ENCODE measurements around the gene USP17L11.
A peak's percentile ranks its signal among the peaks of the same experiment; 100 is the strongest.
"Not testable (repeated sequence)": the region's sequence is repeated elsewhere in the genome, so short reads cannot be mapped to it uniquely, and the experiment has no call there.

USP17L11 gene

GRCh38 chr4:9215105-9215504 lies at the start of gene USP17L11:
USP17L11 (plus strand) TSS chr4:9215405; CDS start chr4:9215405, 0 bp downstream.
- not testable (repeated sequence) for DNase-seq (ENCODE audit: low spot score in 2 of 2); H3K4me1 Mint-ChIP-seq; H3K36me3 Mint-ChIP-seq; H3K4me3 Mint-ChIP-seq; H3K9me3 Mint-ChIP-seq; ATAC-seq; H3K27ac Mint-ChIP-seq

- not testable (repeated sequence) for ATAC-seq, H3K27ac Mint-ChIP-seq, H3K9me3 Mint-ChIP-seq, H3K4me1 Mint-ChIP-seq, H3K36me3 Mint-ChIP-seq, H3K4me3 Mint-ChIP-seq
- DNase-seq (ENCODE audit: low spot score in 2 of 2), result peak in 1 of 2 donors; percentile 20
Observed at GRCh38 chr4:9165990-9166389, 49.2 kb upstream of the USP17L11 start.

- not testable (repeated sequence) for H3K4me3 Mint-ChIP-seq; H3K9me3 Mint-ChIP-seq; H3K4me1 Mint-ChIP-seq; DNase-seq (ENCODE audit: low spot score in 2 of 2); H3K36me3 Mint-ChIP-seq; ATAC-seq; H3K27ac Mint-ChIP-seq
Observed at GRCh38 chr4:9169791-9170459, 45.3 kb upstream of the USP17L11 start, which contains the start of gene FAM90A26. FAM90A26 (plus strand) TSS chr4:9170409; CDS start chr4:9173173, 2,764 bp downstream.

GRCh38 chr4:9210357-9210756 lies 4.8 kb upstream of the USP17L11 start, which contains the start of gene USP17L10:
USP17L10 (plus strand) TSS chr4:9210657; CDS start chr4:9210657, 0 bp downstream.
- H3K36me3 Mint-ChIP-seq; H3K9me3 Mint-ChIP-seq; H3K27ac Mint-ChIP-seq; DNase-seq (ENCODE audit: low spot score in 2 of 2); H3K4me1 Mint-ChIP-seq; H3K4me3 Mint-ChIP-seq; ATAC-seq: not testable (repeated sequence)

GRCh38 chr4:9214701-9215100 lies 504 bp upstream of the USP17L11 start:
- ATAC-seq, H3K4me3 Mint-ChIP-seq, H3K4me1 Mint-ChIP-seq, H3K9me3 Mint-ChIP-seq, H3K27ac Mint-ChIP-seq, H3K36me3 Mint-ChIP-seq: not testable (repeated sequence)
- DNase-seq (ENCODE audit: low spot score in 2 of 2), result peak in 1 of 2 donors; percentile 20

- not testable (repeated sequence) for H3K27ac Mint-ChIP-seq; H3K4me3 Mint-ChIP-seq; H3K36me3 Mint-ChIP-seq; ATAC-seq; H3K9me3 Mint-ChIP-seq; H3K4me1 Mint-ChIP-seq; DNase-seq (ENCODE audit: low spot score in 2 of 2)
Observed at GRCh38 chr4:9219852-9220251, 4.6 kb downstream of the USP17L11 start, which contains the start of gene USP17L12. USP17L12 (plus strand) TSS chr4:9220152; CDS start chr4:9220152, 0 bp downstream.

- not testable (repeated sequence) for ATAC-seq; H3K4me1 Mint-ChIP-seq; H3K9me3 Mint-ChIP-seq; H3K4me3 Mint-ChIP-seq; DNase-seq (ENCODE audit: low spot score in 2 of 2); H3K36me3 Mint-ChIP-seq; H3K27ac Mint-ChIP-seq
Observed at GRCh38 chr4:9224596-9224995, 9.4 kb downstream of the USP17L11 start, which contains the start of gene USP17L13. USP17L13 (plus strand) TSS chr4:9224896; CDS start chr4:9224896, 0 bp downstream.

GRCh38 chr4:9230249-9230648 lies 15.0 kb downstream of the USP17L11 start:
- not testable (repeated sequence) for H3K36me3 Mint-ChIP-seq, ATAC-seq, H3K4me1 Mint-ChIP-seq, H3K4me3 Mint-ChIP-seq, H3K27ac Mint-ChIP-seq, H3K9me3 Mint-ChIP-seq
- DNase-seq (ENCODE audit: low spot score in 2 of 2), result peak in 1 of 2 donors; percentile 33

- H3K9me3 Mint-ChIP-seq; H3K27ac Mint-ChIP-seq; H3K36me3 Mint-ChIP-seq; H3K4me1 Mint-ChIP-seq; H3K4me3 Mint-ChIP-seq; ATAC-seq; DNase-seq (ENCODE audit: low spot score in 2 of 2): not testable (repeated sequence)
Observed at GRCh38 chr4:9234085-9234484, 18.9 kb downstream of the USP17L11 start, which contains the start of gene USP17L15. USP17L15 (plus strand) TSS chr4:9234385; CDS start chr4:9234385, 0 bp downstream.

GRCh38 chr4:9238461-9238860 lies 23.3 kb downstream of the USP17L11 start:
- not testable (repeated sequence) for H3K9me3 Mint-ChIP-seq; DNase-seq (ENCODE audit: low spot score in 2 of 2); H3K4me1 Mint-ChIP-seq; H3K4me3 Mint-ChIP-seq; ATAC-seq; H3K36me3 Mint-ChIP-seq; H3K27ac Mint-ChIP-seq

GRCh38 chr4:9243579-9243978 lies 28.4 kb downstream of the USP17L11 start, which contains the start of gene USP17L17:
USP17L17 (plus strand) TSS chr4:9243879; CDS start chr4:9243879, 0 bp downstream.
- not testable (repeated sequence) for H3K4me3 Mint-ChIP-seq; DNase-seq (ENCODE audit: low spot score in 2 of 2); ATAC-seq; H3K9me3 Mint-ChIP-seq; H3K27ac Mint-ChIP-seq; H3K36me3 Mint-ChIP-seq; H3K4me1 Mint-ChIP-seq

- not testable (repeated sequence) for H3K4me1 Mint-ChIP-seq, H3K36me3 Mint-ChIP-seq, ATAC-seq, H3K27ac Mint-ChIP-seq, H3K4me3 Mint-ChIP-seq, H3K9me3 Mint-ChIP-seq
- peak in 1 of 2 donors; percentile 36 for DNase-seq (ENCODE audit: low spot score in 2 of 2)
Observed at GRCh38 chr4:9247953-9248680, 32.9 kb downstream of the USP17L11 start, which contains the start of gene USP17L18. USP17L18 (plus strand) TSS chr4:9248630; CDS start chr4:9248630, 0 bp downstream.

GRCh38 chr4:9253078-9253477 lies 37.9 kb downstream of the USP17L11 start, which contains the start of gene USP17L19:
USP17L19 (plus strand) TSS chr4:9253378; CDS start chr4:9253378, 0 bp downstream.
- not testable (repeated sequence) for DNase-seq (ENCODE audit: low spot score in 2 of 2); H3K9me3 Mint-ChIP-seq; H3K4me1 Mint-ChIP-seq; H3K4me3 Mint-ChIP-seq; H3K36me3 Mint-ChIP-seq; ATAC-seq; H3K27ac Mint-ChIP-seq

- not testable (repeated sequence) for ATAC-seq; H3K36me3 Mint-ChIP-seq; H3K4me1 Mint-ChIP-seq; H3K4me3 Mint-ChIP-seq; H3K27ac Mint-ChIP-seq; DNase-seq (ENCODE audit: low spot score in 2 of 2); H3K9me3 Mint-ChIP-seq
Observed at GRCh38 chr4:9257824-9258223, 42.6 kb downstream of the USP17L11 start, which contains the start of gene USP17L20. USP17L20 (plus strand) TSS chr4:9258124; CDS start chr4:9258124, 0 bp downstream.

- H3K4me1 Mint-ChIP-seq; H3K4me3 Mint-ChIP-seq; H3K27ac Mint-ChIP-seq; H3K36me3 Mint-ChIP-seq; DNase-seq (ENCODE audit: low spot score in 2 of 2); H3K9me3 Mint-ChIP-seq; ATAC-seq: not testable (repeated sequence)
Observed at GRCh38 chr4:9262572-9262971, 47.4 kb downstream of the USP17L11 start, which contains the start of gene USP17L21. USP17L21 (plus strand) TSS chr4:9262872; CDS start chr4:9262872, 0 bp downstream.

Measured in stimulated activated effector memory CD8-positive, alpha-beta T cell treated with anti-CD3 and anti-CD28 coated beads, Interleukin-12 subunit alpha, Interleukin-12 subunit beta, amount 100 ng/mL, for 72 hours (primary cell).